NCI-H2196 (cell line): ENCODE measurements around the gene ATXN1.
"Not testable (repeated sequence)": the region's sequence is repeated elsewhere in the genome, so short reads cannot be mapped to it uniquely, and the experiment has no call there.

Source experiments
- DNase-seq: peaks from one replicate; lab custom pipeline; 2025; ENCODE audit not compliant: unreplicated experiment; lab: John Stamatoyannopoulos, UW

ATXN1 gene

GRCh38 chr6:16624636-16625290, 136.5 kb downstream of the ATXN1 start:
- no peak for DNase-seq

GRCh38 chr6:16623731-16624130, 137.5 kb downstream of the ATXN1 start:
- DNase-seq, result no peak

GRCh38 chr6:16623029-16623653, 138.1 kb downstream of the ATXN1 start:
- no peak for DNase-seq

GRCh38 chr6:16622193-16622592, 139.1 kb downstream of the ATXN1 start:
- no peak for DNase-seq

GRCh38 chr6:16621002-16621401, 140.3 kb downstream of the ATXN1 start:
- DNase-seq, result no peak

- no peak for DNase-seq
Observed at GRCh38 chr6:16619777-16620176, 141.5 kb downstream of the ATXN1 start.

GRCh38 chr6:16618962-16619361, 142.3 kb downstream of the ATXN1 start:
- no peak for DNase-seq

- not testable (repeated sequence) for DNase-seq
Observed at GRCh38 chr6:16615215-16615614, 146.0 kb downstream of the ATXN1 start.

- not testable (repeated sequence) for DNase-seq
Observed at GRCh38 chr6:16614143-16614542, 147.1 kb downstream of the ATXN1 start.

- DNase-seq, result not testable (repeated sequence)
Observed at GRCh38 chr6:16613504-16613903, 147.8 kb downstream of the ATXN1 start.

GRCh38 chr6:16608444-16608843, 152.8 kb downstream of the ATXN1 start:
- no peak for DNase-seq

GRCh38 chr6:16602035-16602434, 159.2 kb downstream of the ATXN1 start:
- no peak for DNase-seq

- no peak for DNase-seq
Observed at GRCh38 chr6:16600701-16601100, 160.6 kb downstream of the ATXN1 start.

- DNase-seq, result no peak
Observed at GRCh38 chr6:16600026-16600425, 161.2 kb downstream of the ATXN1 start.

GRCh38 chr6:16596616-16597331, 164.5 kb downstream of the ATXN1 start:
- no peak for DNase-seq

- DNase-seq, result no peak
Observed at GRCh38 chr6:16595514-16596120, 165.6 kb downstream of the ATXN1 start.

- DNase-seq, result no peak
Observed at GRCh38 chr6:16594849-16595248, 166.4 kb downstream of the ATXN1 start.

- DNase-seq, result no peak
Observed at GRCh38 chr6:16592223-16592911, 168.9 kb downstream of the ATXN1 start.

- no peak for DNase-seq
Observed at GRCh38 chr6:16591396-16592222, 169.7 kb downstream of the ATXN1 start.

GRCh38 chr6:16585805-16586204, 175.5 kb downstream of the ATXN1 start:
- no peak for DNase-seq
